Common myeloid progenitor, CD34-positive (primary cell): ENCODE data around the gene FBXO36.

ENCODE experiments used
- CTCF ChIA-PET: fragments of 350-600 bp; sonication (Branson Sonifier 250); formaldehyde crosslinking; loops from one replicate; lab custom pipeline; 2021; ENCODE audit warnings: antibody characterized with exemption; lab: Charles Lee
- POLR2A ChIA-PET: fragments of 350-600 bp; sonication (Branson Sonifier 250); formaldehyde crosslinking; loops from one replicate; lab custom pipeline; 2021; ENCODE audit warnings: antibody characterized with exemption; lab: Charles Lee
- DNase-seq, 3 donors: peaks; one replicate each; pipeline versions ENCODE4 v3.0.0 to v3.0.0-alpha.2; 2013
- H3K27ac ChIP-seq, 2 experiments: 1 replicate in 1 of 2; 2 replicates in 1 of 2; pipeline ENCODE4 v1.7.0; 2013; ENCODE audit warnings: inconsistent platforms in 2 of 2, low read length in 2 of 2, mild to moderate bottlenecking in 2 of 2, low read depth in 1 of 2, moderate library complexity in 1 of 2; ENCODE audit not compliant: severe bottlenecking in 2 of 2, insufficient read depth in 1 of 2, poor library complexity in 1 of 2
- H3K27me3 ChIP-seq, 5 experiments: replicated peaks in 2 of 5; 1 replicate in 3 of 5; 2 replicates in 2 of 5; pipeline versions ENCODE4 v1.6.1 to v1.7.0; 2013; ENCODE audit warnings: low read length in 4 of 5, mild to moderate bottlenecking in 2 of 5, moderate library complexity in 2 of 5, inconsistent platforms in 1 of 5; ENCODE audit not compliant: insufficient read depth in 5 of 5, control insufficient read depth in 4 of 5
- H3K36me3 ChIP-seq, 4 experiments: 1 replicate in 2 of 4; 2 replicates in 2 of 4; pipeline versions ENCODE4 v1.6.1 to v1.7.0; 2013; ENCODE audit warnings: low read length in 3 of 4, control low read depth in 1 of 4, mild to moderate bottlenecking in 1 of 4; ENCODE audit not compliant: control insufficient read depth in 4 of 4, insufficient read depth in 4 of 4
- H3K4me1 ChIP-seq, 4 experiments: 1 replicate in 3 of 4; 2 replicates in 1 of 4; pipeline versions ENCODE4 v1.6.1 to v1.7.1; 2013; ENCODE audit warnings: low read length in 3 of 4, mild to moderate bottlenecking in 3 of 4, control low read depth in 1 of 4, inconsistent platforms in 1 of 4, moderate library complexity in 1 of 4; ENCODE audit not compliant: control insufficient read depth in 4 of 4, insufficient read depth in 4 of 4; ENCODE audit errors: control extremely low read depth in 1 of 4
- H3K4me3 ChIP-seq, 7 experiments: 1 replicate in 4 of 7; 2 replicates in 3 of 7; pipeline versions ENCODE4 v1.5.1 to v1.7.0; 2013; ENCODE audit warnings: mild to moderate bottlenecking in 7 of 7, low read length in 6 of 7, moderate library complexity in 6 of 7, inconsistent platforms in 2 of 7, low read depth in 2 of 7, control low read depth in 1 of 7; ENCODE audit not compliant: insufficient read depth in 4 of 7, control insufficient read depth in 1 of 7; ENCODE audit errors: extremely low read depth in 1 of 7
- H3K9me3 ChIP-seq, 5 experiments: 1 replicate in 4 of 5; 2 replicates in 1 of 5; pipeline versions ENCODE4 v1.6.1 to v1.7.1; 2013; ENCODE audit warnings: low read length in 4 of 5, mild to moderate bottlenecking in 2 of 5, inconsistent platforms in 1 of 5, low read depth in 1 of 5, moderate library complexity in 1 of 5; ENCODE audit not compliant: control insufficient read depth in 4 of 5, insufficient read depth in 2 of 5; ENCODE audit errors: control extremely low read depth in 1 of 5
- WGBS: methylation state at CpG from one replicate; pipeline ENCODE4 v1.1.5; 2013; ENCODE audit not compliant: insufficient coverage; 5-methylcytosine and 5-hydroxymethylcytosine counted together

The FBXO36 gene

DNA sequence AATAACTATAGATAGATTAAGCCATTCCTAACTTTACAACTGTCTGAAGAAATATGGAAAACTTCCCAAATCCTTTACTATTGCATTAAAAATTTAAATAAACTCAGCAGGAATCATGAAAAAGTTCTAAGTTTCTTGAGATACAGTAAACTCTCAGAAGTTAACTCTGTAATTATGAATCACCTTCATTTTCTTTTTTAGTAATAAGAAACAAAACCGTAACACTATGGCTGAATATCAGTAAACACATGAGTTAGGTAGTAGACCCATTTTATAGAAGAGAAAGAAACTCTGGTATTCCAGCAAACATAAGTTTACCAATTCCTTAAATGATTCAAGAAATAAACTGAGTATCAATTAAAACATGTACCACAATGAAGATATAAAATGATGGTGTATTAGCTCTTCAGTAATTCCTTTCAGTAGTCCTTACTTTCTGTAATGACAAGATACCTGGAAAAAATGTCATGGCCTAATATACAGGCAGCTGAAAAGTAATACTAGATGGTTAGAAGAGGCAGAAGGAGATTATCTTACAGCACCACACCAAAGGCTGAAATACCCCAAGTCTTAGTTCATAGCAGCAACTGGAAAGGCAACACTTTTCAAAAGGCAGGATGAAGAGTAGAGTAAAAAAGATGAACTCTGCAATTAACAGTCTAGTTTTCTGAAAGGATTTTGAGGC is 12.0 kb upstream of the FBXO36 start:
- H3K4me1 ChIP-seq: peaks cover 9 to 26% (median 13%) of the 10 kb centered on the region in 4 experiments
- no peak overlapping the region for H3K27ac ChIP-seq
- H3K27me3 ChIP-seq: no peaks in the 10 kb centered on the region
- POLR2A ChIA-PET: no interaction called here
- CTCF ChIA-PET: interaction anchor here (0.7 to 5.8 kb wide), 15 partner anchors 8 to 158 kb away, joined by 3 to 34 read pairs (median 5); partner anchors contain the start of genes SLC16A14 and TRIP12
- H3K4me3 ChIP-seq: no peak overlapping the region
- no peak for DNase-seq
- peaks cover 0 to 11% (median 7%) of the 10 kb centered on the region in 4 experiments for H3K36me3 ChIP-seq
- no CpG with 5 or more reads among the region's 1 CpG for WGBS
- H3K9me3 ChIP-seq: no peaks in the 10 kb centered on the region

GRCh38 chr2:229910832-229911412 is 11.4 kb upstream of the FBXO36 start:
- no peak overlapping the region for H3K4me3 ChIP-seq
- peak; percentile 46 to 59 (median 57) for DNase-seq

DNA sequence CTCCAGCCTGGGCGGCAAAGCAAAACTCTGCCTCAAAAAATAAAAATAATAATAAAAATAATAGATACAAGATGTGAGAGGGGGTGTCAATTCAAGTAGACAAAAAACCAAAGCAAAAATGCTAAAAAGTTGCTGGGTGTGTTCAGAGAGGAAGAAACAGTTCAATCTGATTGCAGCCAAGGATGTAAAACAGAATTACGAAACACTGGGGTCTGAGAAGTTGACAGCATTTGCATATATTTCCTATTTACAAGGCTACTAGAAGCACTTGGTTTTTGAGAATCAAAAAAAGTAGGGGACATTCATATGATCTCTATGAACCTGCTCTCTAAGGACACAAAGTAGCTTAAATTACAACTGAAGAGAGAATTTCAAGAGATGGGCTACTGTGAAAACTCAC is 8.1 kb upstream of the FBXO36 start:
- DNase-seq: peak in 1 of 3 donors; percentile 20
- no CpG with 5 or more reads among the region's 2 CpGs for WGBS
- Histone ChIP-seq H3K36me3 (peaks cover 6 to 22% (median 7%) of the 10 kb centered on the region in 4 experiments), H3K27me3 (no peaks in the 10 kb centered on the region), H3K27ac (no peak overlapping the region), H3K4me3 (no peak overlapping the region), H3K4me1 (peaks cover 9 to 27% (median 13%) of the 10 kb centered on the region in 4 experiments), H3K9me3 (no peaks in the 10 kb centered on the region)
- ChIA-PET CTCF (interaction anchor here (0.9 to 5.8 kb wide), 2 partner anchors 14 to 111 kb away, joined by 3 to 34 read pairs; no protein-coding TSS in a partner anchor), POLR2A (no interaction called here)

More at GRCh38 chr2:229910832-229911412, 11.4 kb upstream of the FBXO36 start:
- no peaks in the 10 kb centered on the region for H3K27me3 ChIP-seq
- peaks cover 2 to 11% (median 8%) of the 10 kb centered on the region in 4 experiments for H3K36me3 ChIP-seq
- POLR2A ChIA-PET: interaction anchor here (1.1 kb wide), 1 partner anchor 10 kb away, joined by 4 read pairs; no protein-coding TSS in a partner anchor
- H3K27ac ChIP-seq: no peak overlapping the region
- CTCF ChIA-PET: interaction anchor here (0.5 to 5.8 kb wide), 22 partner anchors 9 to 158 kb away, joined by 3 to 34 read pairs (median 4); partner anchors contain the start of genes SLC16A14 and TRIP12
- H3K9me3 ChIP-seq: no peaks in the 10 kb centered on the region
- peaks cover 9 to 26% (median 13%) of the 10 kb centered on the region in 4 experiments for H3K4me1 ChIP-seq
- 57% methylated on average over 1 of the region's 1 CpG for WGBS

- H3K4me3 ChIP-seq: no peak overlapping the region
- CTCF ChIA-PET: no interaction called here
Observed at GRCh38 chr2:229917793-229918192, 4.5 kb upstream of the FBXO36 start.

GRCh38 chr2:229920011-229920641 is 2.2 kb upstream of the FBXO36 start:
- CTCF ChIA-PET: interaction anchor here (0.6 to 1.8 kb wide), 3 partner anchors 9 to 933 kb away, joined by 3 to 7 read pairs (median 4); no protein-coding TSS in a partner anchor

More at GRCh38 chr2:229917793-229918192, 4.5 kb upstream of the FBXO36 start:
- H3K27me3 ChIP-seq: no peaks in the 10 kb centered on the region
- POLR2A ChIA-PET: interaction anchor here (0.9 kb wide), 1 partner anchor 27 kb away, joined by 3 read pairs; no protein-coding TSS in a partner anchor
- 100% methylated on average over 3 of the region's 5 CpGs for WGBS
- H3K9me3 ChIP-seq: no peaks in the 10 kb centered on the region
- peaks cover 4 to 30% (median 15%) of the 10 kb centered on the region in 4 experiments for H3K4me1 ChIP-seq
- peaks cover 6 to 22% (median 7%) of the 10 kb centered on the region in 4 experiments for H3K36me3 ChIP-seq
- DNase-seq: no peak
- no peak overlapping the region for H3K27ac ChIP-seq

GRCh38 chr2:229921101-229921891 is 1.0 kb upstream of the FBXO36 start:
- Histone ChIP-seq H3K36me3 (peaks cover 4 to 17% (median 5%) of the 10 kb centered on the region in 4 experiments), H3K4me1 (peaks cover 7 to 37% (median 22%) of the 10 kb centered on the region in 4 experiments), H3K9me3 (no peaks in the 10 kb centered on the region), H3K27ac (peak overlapping the region; percentile 90 to 98), H3K27me3 (no peaks in the 10 kb centered on the region), H3K4me3 (peak overlapping the region; percentile 69 to 97 (median 95))
- POLR2A ChIA-PET: interaction anchor here (0.6 to 0.9 kb wide), 2 partner anchors 10 to 53 kb away, joined by 3 to 4 read pairs; no protein-coding TSS in a partner anchor
- 0% methylated on average over 18 of the region's 60 CpGs for WGBS
- CTCF ChIA-PET: interaction anchor here (1.3 kb wide), 1 partner anchor 11 kb away, joined by 6 read pairs; no protein-coding TSS in a partner anchor
- DNase-seq: peak; percentile 33 to 60 (median 46)

More at GRCh38 chr2:229920011-229920641, 2.2 kb upstream of the FBXO36 start:
- POLR2A ChIA-PET: interaction anchor here (0.8 kb wide), 1 partner anchor 8 kb away, joined by 3 read pairs; no protein-coding TSS in a partner anchor
- Histone ChIP-seq H3K27me3 (no peaks in the 10 kb centered on the region), H3K4me1 (peaks cover 4 to 30% (median 19%) of the 10 kb centered on the region in 4 experiments), H3K27ac (peak overlapping the region; percentile 90 to 98), H3K9me3 (no peaks in the 10 kb centered on the region), H3K36me3 (peaks cover 6 to 22% (median 7%) of the 10 kb centered on the region in 4 experiments), H3K4me3 (peak overlapping the region in 6 of 7 experiments; percentile 90 to 97 (median 96))
- DNase-seq: peak in 2 of 3 donors; percentile 23
- 6% methylated on average over 12 of the region's 20 CpGs for WGBS
